ENCODE results near the gene PPP2R3B.

Gene PPP2R3B

GRCh38 chrX:318739-319578 is 67.7 kb downstream of the PPP2R3B start, which contains the start of gene GTPBP6:
Gene GTPBP6, minus strand, starts transcription at chrX:318796. Its CDS starts 9 bp downstream, at chrX:318787.
- intact Hi-C loops (cut with DNase I; ENCODE audit: low total_unique reads): loop anchor here (5.0 to 10.0 kb wide), 3 partner anchors 68 to 1133 kb away; partner anchors contain the start of genes ASMTL, PPP2R3B and SLC25A6

GRCh38 chrX:318068-318738 is 68.5 kb downstream of the PPP2R3B start:
- intact Hi-C loops (cut with DNase I; ENCODE audit: low total_unique reads): loop anchor here (5.0 to 10.0 kb wide), 3 partner anchors 69 to 1134 kb away; partner anchors contain the start of genes ASMTL, PPP2R3B and SLC25A6
- DNase-seq: peak; percentile 99 to 100
- Histone ChIP-seq H3K4me3 (peak overlapping the region; percentile 76 to 97), H3K4me1 (peaks cover 0 to 31% (median 17%) of the 10 kb centered on the region in 4 donors), H3K36me3 (peaks cover 16 to 31% (median 29%) of the 10 kb centered on the region in 3 donors), H3K27ac (peak overlapping the region; percentile 91 to 95), H3K27me3 (peaks cover 0 to 2% of the 10 kb centered on the region in 2 donors), H3K9me3 (no peaks in the 10 kb centered on the region)
- no peak for TF ChIP-seq CTCF (IDR thresholded peaks at IDR 0.05)

More at GRCh38 chrX:318739-319578, 67.7 kb downstream of the PPP2R3B start, which contains the start of gene GTPBP6:
- Histone ChIP-seq H3K36me3 (peaks cover 11 to 23% (median 21%) of the 10 kb centered on the region in 3 donors), H3K27me3 (peaks cover 0 to 4% of the 10 kb centered on the region in 2 donors), H3K9me3 (no peaks in the 10 kb centered on the region), H3K27ac (peak within 1 kb of the TSS; percentile 91 to 95), H3K4me1 (peaks cover 0 to 35% (median 17%) of the 10 kb centered on the region in 4 donors), H3K4me3 (peak within 1 kb of the TSS; percentile 76 to 97)
- peak in 1 of 2 experiments; percentile 28 for TF ChIP-seq CTCF (IDR thresholded peaks at IDR 0.05)
- peak; percentile 99 to 100 for DNase-seq

DNA sequence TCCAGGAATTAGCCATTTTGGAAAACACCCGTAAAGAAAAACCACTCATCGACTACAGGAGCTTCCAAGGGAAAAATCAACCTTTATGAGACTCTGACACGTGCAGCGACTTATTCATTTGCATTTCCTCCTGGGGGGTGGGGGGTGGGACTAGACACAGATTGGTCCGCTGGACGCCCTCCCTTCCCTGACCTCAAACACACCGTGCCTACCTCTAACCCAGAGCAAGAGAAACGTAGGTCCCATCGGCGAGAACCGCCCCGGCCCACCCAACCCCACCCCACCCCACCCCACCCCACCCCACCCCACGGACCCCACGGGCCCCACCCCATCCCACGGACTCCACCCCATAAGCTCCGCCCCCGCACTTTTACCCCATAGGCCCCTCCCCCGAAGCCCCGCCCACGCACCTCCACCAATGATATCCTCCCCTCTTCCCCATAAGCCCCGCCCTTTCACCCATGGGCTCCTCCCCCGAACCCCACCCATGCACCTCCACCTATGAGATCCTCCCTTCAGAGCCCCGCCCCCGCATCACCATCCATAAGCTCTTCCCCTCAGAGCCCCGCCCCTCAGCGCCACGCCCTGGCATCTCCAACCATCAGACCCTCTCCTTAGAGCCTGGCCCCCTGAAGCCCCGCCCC is 69.2 kb downstream of the PPP2R3B start:
- Histone ChIP-seq H3K36me3 (peaks cover 22 to 37% (median 35%) of the 10 kb centered on the region in 3 donors), H3K4me1 (peaks cover 0 to 27% (median 16%) of the 10 kb centered on the region in 4 donors), H3K27ac (peak overlapping the region; percentile 91 to 95), H3K9me3 (no peaks in the 10 kb centered on the region), H3K4me3 (peak overlapping the region; percentile 76 to 97), H3K27me3 (peaks cover 0 to 2% of the 10 kb centered on the region in 2 donors)
- TF ChIP-seq CTCF (IDR thresholded peaks at IDR 0.05): no peak
- intact Hi-C loops (cut with DNase I; ENCODE audit: low total_unique reads): loop anchor here (5.0 to 10.0 kb wide), 3 partner anchors 70 to 1135 kb away; partner anchors contain the start of genes ASMTL, PPP2R3B and SLC25A6
- no peak for DNase-seq

- peak; percentile 22 to 72 for DNase-seq
Measured at GRCh38 chrX:316351-317325, 70.1 kb downstream of the PPP2R3B start.

More at GRCh38 chrX:316351-317325, 70.1 kb downstream of the PPP2R3B start:
- Histone ChIP-seq H3K4me1 (peaks cover 0 to 27% (median 16%) of the 10 kb centered on the region in 4 donors), H3K9me3 (no peaks in the 10 kb centered on the region), H3K27me3 (peaks cover 0 to 2% of the 10 kb centered on the region in 2 donors), H3K4me3 (no peak overlapping the region), H3K27ac (peak overlapping the region in 1 of 2 donors; percentile 91), H3K36me3 (peaks cover 28 to 46% (median 45%) of the 10 kb centered on the region in 3 donors)
- TF ChIP-seq CTCF (IDR thresholded peaks at IDR 0.05): no peak
- intact Hi-C loops (cut with DNase I; ENCODE audit: low total_unique reads): loop anchor here (5.0 to 10.0 kb wide), 3 partner anchors 71 to 1136 kb away; partner anchors contain the start of genes ASMTL, PPP2R3B and SLC25A6

Data from tibial artery (tissue), 4 donors.